ENCODE data around the gene TM4SF5. TPM values are rescaled to one million over a fixed set of nuclear protein-coding genes. Genes with fewer than 3 reads are reported as not detected.

The TM4SF5 gene
- total and polyA plus RNA-seq, 7 donors: 0.34 TPM; not detected in 6

GRCh38 chr17:4751932-4752331 is 19.8 kb upstream of the TM4SF5 start:
- Histone ChIP-seq H3K27me3 (ENCODE audit: insufficient read depth in 3 of 3, low read length in 2 of 3) (peaks cover 4 to 76% (median 7%) of the 10 kb centered on the region in 3 donors), H3K9me3 (no peaks in the 10 kb centered on the region), H3K4me3 (no peak overlapping the region), H3K27ac (no peak overlapping the region), H3K36me3 (ENCODE audit: insufficient read depth in 1 of 2, low read depth in 1 of 2) (no peaks in the 10 kb centered on the region), H3K4me1 (no peaks in the 10 kb centered on the region)
- no peak for DNase-seq
- no peak for ATAC-seq
- WGBS, 3 donors: 52 to 63% (median 55%) methylated on average over 5 of the region's 5 CpGs
- intact Hi-C loops (cut with DNase I): no loop called here
- TF ChIP-seq CTCF (IDR thresholded peaks at IDR 0.05): no peak

DNA sequence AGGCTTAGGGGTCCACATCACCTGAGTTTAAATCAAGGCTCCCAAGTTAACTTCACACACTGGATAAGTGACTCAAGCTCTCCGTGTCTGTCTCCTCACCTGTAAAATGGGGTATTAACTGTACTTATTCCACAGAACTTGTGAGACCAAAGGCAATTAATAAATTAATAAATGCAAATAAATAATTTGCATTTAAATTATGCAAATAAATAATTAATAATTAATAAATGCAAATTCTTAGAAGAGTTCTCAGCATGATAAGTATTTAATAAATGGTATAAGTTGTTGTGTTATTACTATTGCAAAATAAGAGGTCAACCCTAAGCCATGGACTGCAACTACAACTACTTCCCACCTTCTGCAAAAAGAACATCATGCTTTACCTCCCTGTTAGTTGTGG is 18.3 kb upstream of the TM4SF5 start:
- no peaks in the 10 kb centered on the region for H3K9me3 ChIP-seq
- no peaks in the 10 kb centered on the region for H3K4me1 ChIP-seq
- H3K36me3 ChIP-seq (ENCODE audit: insufficient read depth in 1 of 2, low read depth in 1 of 2): no peaks in the 10 kb centered on the region
- ATAC-seq (no peak), DNase-seq (no peak)
- 79 to 85% (median 81%) methylated on average over 1 of the region's 1 CpG for WGBS, 3 donors
- no peak overlapping the region for H3K27ac ChIP-seq
- no peak for TF ChIP-seq CTCF (IDR thresholded peaks at IDR 0.05)
- H3K27me3 ChIP-seq (ENCODE audit: insufficient read depth in 3 of 3, low read length in 2 of 3): peaks cover 4 to 66% (median 7%) of the 10 kb centered on the region in 3 donors
- H3K4me3 ChIP-seq: no peak overlapping the region
- intact Hi-C loops (cut with DNase I): no loop called here

- peaks cover 0 to 9% (median 0%) of the 10 kb centered on the region in 3 donors for H3K27me3 ChIP-seq (ENCODE audit: insufficient read depth in 3 of 3, low read length in 2 of 3)
- H3K9me3 ChIP-seq: no peaks in the 10 kb centered on the region
- TF ChIP-seq CTCF (IDR thresholded peaks at IDR 0.05): no peak
- intact Hi-C loops (cut with DNase I): no loop called here
- no peak for ATAC-seq
- no peak overlapping the region for H3K4me3 ChIP-seq
- no peaks in the 10 kb centered on the region for H3K36me3 ChIP-seq (ENCODE audit: insufficient read depth in 1 of 2, low read depth in 1 of 2)
- 81 to 84% (median 83%) methylated on average over 10 of the region's 10 CpGs for WGBS, 3 donors
- DNase-seq: peak in 1 of 2 donors; percentile 1
- H3K27ac ChIP-seq: no peak overlapping the region
- H3K4me1 ChIP-seq: no peaks in the 10 kb centered on the region
These were observed 11.9 kb upstream of the TM4SF5 start for GRCh38 chr17:4759776-4760236.

DNA sequence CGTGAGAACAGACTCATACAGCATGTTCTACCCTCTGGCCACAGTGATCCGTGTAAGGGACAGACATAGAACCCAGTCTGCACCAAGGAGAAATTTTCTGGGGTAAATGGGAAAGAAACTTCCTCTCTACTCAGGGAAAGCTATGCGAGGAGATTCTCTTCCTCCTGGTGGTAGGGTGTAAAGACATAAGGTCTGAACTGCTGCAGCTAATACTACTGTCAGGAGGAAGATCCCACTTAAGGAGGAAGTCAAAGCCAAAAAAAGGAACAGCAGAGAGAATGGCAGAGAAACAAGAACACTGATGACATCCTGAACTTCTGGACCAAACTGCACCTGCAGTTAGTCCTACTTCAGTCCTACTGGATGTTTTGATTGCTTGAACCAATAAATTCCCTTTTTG is 7.1 kb upstream of the TM4SF5 start:
- Histone ChIP-seq H3K27ac (no peak overlapping the region), H3K4me1 (no peaks in the 10 kb centered on the region), H3K4me3 (no peak overlapping the region), H3K27me3 (ENCODE audit: insufficient read depth in 3 of 3, low read length in 2 of 3) (no peaks in the 10 kb centered on the region), H3K9me3 (no peaks in the 10 kb centered on the region), H3K36me3 (ENCODE audit: insufficient read depth in 1 of 2, low read depth in 1 of 2) (no peaks in the 10 kb centered on the region)
- TF ChIP-seq CTCF (IDR thresholded peaks at IDR 0.05): no peak
- ATAC-seq (no peak), DNase-seq (no peak)
- 61 to 71% (median 69%) methylated on average over 3 of the region's 3 CpGs for WGBS, 3 donors
- intact Hi-C loops (cut with DNase I): no loop called here

DNA sequence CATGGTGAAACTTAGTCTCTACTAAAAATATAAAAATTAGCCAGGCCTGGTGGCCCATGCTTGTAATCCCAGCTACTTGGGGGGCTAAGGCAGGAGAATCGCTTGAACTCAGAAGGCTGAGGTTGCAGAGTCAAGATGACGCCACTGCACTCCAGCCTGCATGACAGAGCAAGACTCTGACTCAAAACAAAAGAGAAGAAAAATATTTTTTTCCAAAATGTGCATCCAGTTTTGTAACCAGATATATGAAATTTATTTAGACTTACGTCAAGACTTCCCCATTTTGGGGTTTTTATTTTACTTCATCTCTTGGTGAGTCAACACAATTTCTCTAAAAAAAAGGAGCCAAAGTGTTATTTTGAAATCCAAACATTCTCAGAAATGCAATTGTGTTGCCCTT is 5.5 kb upstream of the TM4SF5 start:
- Histone ChIP-seq H3K4me3 (no peak overlapping the region), H3K27me3 (ENCODE audit: insufficient read depth in 3 of 3, low read length in 2 of 3) (peaks cover 0 to 5% (median 0%) of the 10 kb centered on the region in 3 donors), H3K27ac (no peak overlapping the region), H3K36me3 (ENCODE audit: insufficient read depth in 1 of 2, low read depth in 1 of 2) (no peaks in the 10 kb centered on the region), H3K4me1 (no peaks in the 10 kb centered on the region), H3K9me3 (no peaks in the 10 kb centered on the region)
- TF ChIP-seq CTCF (IDR thresholded peaks at IDR 0.05): no peak
- no peak for DNase-seq
- ATAC-seq: no peak
- 80 to 85% (median 83%) methylated on average over 3 of the region's 3 CpGs for WGBS, 3 donors
- intact Hi-C loops (cut with DNase I): no loop called here
